PC-3 (cell line): ENCODE measurements around the gene POLRMT. TPM values are rescaled to one million over a fixed set of nuclear protein-coding genes. Genes with fewer than 3 reads are reported as not detected.

Source experiments
- ATAC-seq: fragments of 200-7000 bp; cut with Tn5 transposase; 2 replicates; pipeline ENCODE4 v1.9.1; 2020; ENCODE audit warnings: mild to moderate bottlenecking, moderate library complexity
- BruUV-seq: library from RNA; stranded (reverse); fragments of 400-500 nt; replicated peaks from 2 replicates; lab custom pipeline; 2021; lab: Mats Ljungman, UMichigan
- CTCF ChIA-PET: fragments of 300-600 bp; sonication (Branson Sonifier 250); formaldehyde crosslinking; loops from one replicate; lab custom pipeline; 2022; ENCODE audit warnings: antibody characterized with exemption; lab: Charles Lee
- POLR2A ChIA-PET: fragments of 300-600 bp; sonication (Branson Sonifier 250); formaldehyde crosslinking; loops from one replicate; lab custom pipeline; 2022; ENCODE audit warnings: antibody characterized with exemption; ENCODE audit not compliant: unreplicated experiment; lab: Charles Lee
- DNase-seq: peaks from one replicate; pipeline ENCODE4 v3.0.0-alpha.2; 2015
- H2AFZ ChIP-seq: fragments of 300-600 bp; sonication (generic); 2 replicates; pipeline ENCODE4 v1.6.0; 2016; ENCODE audit warnings: antibody characterized with exemption, low read length
- H3F3A ChIP-seq: fragments of 300-600 bp; sonication (generic); one replicate; pipeline ENCODE4 v1.6.0; 2017; ENCODE audit warnings: antibody characterized with exemption, low read length, control low read depth, mild to moderate bottlenecking; ENCODE audit not compliant: unreplicated experiment
- H3K27ac ChIP-seq: fragments of 300-600 bp; sonication (generic); 2 replicates; pipeline ENCODE4 v1.5.1; 2016; ENCODE audit warnings: mild to moderate bottlenecking, low read length
- H3K27me3 ChIP-seq: fragments of 300-600 bp; sonication (generic); 2 replicates; pipeline ENCODE4 v1.6.1; 2016; ENCODE audit warnings: low read length, mixed read lengths
- H3K36me3 ChIP-seq: fragments of 300-600 bp; sonication (generic); 2 replicates; pipeline ENCODE4 v1.6.1; 2016; ENCODE audit warnings: low read depth, mixed run types, low read length, mixed read lengths
- H3K4me1 ChIP-seq: fragments of 300-600 bp; sonication (generic); 2 replicates; pipeline ENCODE4 v1.5.1; 2016; ENCODE audit warnings: low read length; ENCODE audit not compliant: insufficient read depth
- H3K4me2 ChIP-seq: fragments of 300-600 bp; sonication (generic); 2 replicates; pipeline ENCODE4 v1.6.0; 2016; ENCODE audit warnings: low read length
- H3K4me3 ChIP-seq: fragments of 300-600 bp; sonication (generic); 2 replicates; pipeline ENCODE4 v1.5.1; 2016; ENCODE audit warnings: mild to moderate bottlenecking, low read length, mixed read lengths
- H3K79me2 ChIP-seq: fragments of 300-600 bp; sonication (generic); 2 replicates; pipeline ENCODE4 v1.6.1; 2017; ENCODE audit warnings: low read length, mixed read lengths
- H3K9ac ChIP-seq: fragments of 300-600 bp; sonication (generic); 2 replicates; pipeline ENCODE4 v1.6.0; 2016; ENCODE audit warnings: mild to moderate bottlenecking, low read length
- H3K9me2 ChIP-seq: fragments of 300-600 bp; sonication (generic); replicated peaks from 2 replicates; pipeline ENCODE4 v1.6.1; 2016; ENCODE audit warnings: mixed run types, low read length, mixed read lengths
- H3K9me3 ChIP-seq: fragments of 300-600 bp; sonication (generic); 2 replicates; pipeline ENCODE4 v1.6.1; 2016; ENCODE audit warnings: low read length, mixed read lengths
- H4K20me1 ChIP-seq: fragments of 300-600 bp; sonication (generic); 2 replicates; pipeline ENCODE4 v1.6.1; 2016; ENCODE audit warnings: low read length, mixed read lengths
- EZH2 ChIP-seq: fragments of 300-600 bp; sonication (generic); IDR thresholded peaks from one replicate; pipeline ENCODE4 v1.6.1; 2017; ENCODE audit warnings: antibody characterized with exemption, mild to moderate bottlenecking, low read length; ENCODE audit not compliant: unreplicated experiment
- EZH2phosphoT487 ChIP-seq: fragments of 300-600 bp; sonication (generic); IDR thresholded peaks from 2 replicates; pipeline ENCODE4 v1.6.1; 2018; ENCODE audit warnings: mild to moderate bottlenecking, antibody characterized with exemption, low read length, borderline replicate concordance
- intact Hi-C: fragments of 100-400 bp; cut with micrococcal nuclease; formaldehyde crosslinking; loops from 2 replicates; pipeline ENCODE4 v1.9.0; 2023
- total RNA-seq: library from RNA; depleted of rRNA; stranded (reverse); fragments of >200 nt; gene quantifications from 2 replicates; pipeline ENCODE4 v1.2.3, GENCODE V29; 2014
- TF ChIP-seq, protein P1 (sequence below): fragments of 300-600 bp; sonication (generic); conservative IDR thresholded peaks from 2 replicates; pipeline ENCODE4 v1.5.1; 2017; ENCODE audit warnings: antibody characterized with exemption, low read depth, mild to moderate bottlenecking, low read length

Gene POLRMT
- total RNA-seq, 1 experiment from 2014 or later, result 60.5 TPM

DNA sequence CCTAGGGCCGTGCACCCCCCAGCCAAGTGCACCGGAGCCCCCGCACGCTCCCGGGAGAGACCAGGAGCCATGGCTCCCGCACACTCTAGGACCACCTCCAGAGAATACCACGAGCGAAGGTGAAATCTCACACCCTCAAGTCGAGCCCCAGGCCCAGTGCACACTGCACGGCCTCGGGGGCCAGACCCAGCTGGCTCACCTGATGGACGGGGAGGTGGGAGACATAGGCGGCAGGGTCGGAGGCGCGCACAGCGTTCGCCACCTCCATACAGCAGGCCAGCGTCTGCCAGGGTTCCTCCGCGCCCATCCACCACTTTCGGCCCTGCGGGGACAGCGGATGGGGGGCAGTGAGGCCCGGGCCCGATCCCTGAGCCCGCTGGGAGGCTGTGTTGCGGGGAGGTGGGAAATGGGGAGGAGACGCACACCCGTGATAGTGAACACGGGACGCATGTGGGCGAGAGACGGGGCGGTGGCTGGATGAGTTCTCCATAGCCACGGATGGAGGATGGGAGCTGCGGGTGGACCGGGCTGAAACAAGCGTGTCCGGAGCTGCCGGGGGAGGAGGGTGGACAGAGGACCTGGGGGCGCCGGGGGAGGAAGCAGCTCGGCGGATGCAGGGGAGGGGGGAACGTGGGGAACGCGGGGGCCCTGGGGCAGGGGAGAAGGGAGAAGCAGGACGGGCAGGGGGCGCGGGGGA lies 13.0 kb downstream of the POLRMT start:
- POLR2A ChIA-PET, result no interaction called here
- H3K36me3 ChIP-seq, result no peaks in the 10 kb centered on the region

DNA sequence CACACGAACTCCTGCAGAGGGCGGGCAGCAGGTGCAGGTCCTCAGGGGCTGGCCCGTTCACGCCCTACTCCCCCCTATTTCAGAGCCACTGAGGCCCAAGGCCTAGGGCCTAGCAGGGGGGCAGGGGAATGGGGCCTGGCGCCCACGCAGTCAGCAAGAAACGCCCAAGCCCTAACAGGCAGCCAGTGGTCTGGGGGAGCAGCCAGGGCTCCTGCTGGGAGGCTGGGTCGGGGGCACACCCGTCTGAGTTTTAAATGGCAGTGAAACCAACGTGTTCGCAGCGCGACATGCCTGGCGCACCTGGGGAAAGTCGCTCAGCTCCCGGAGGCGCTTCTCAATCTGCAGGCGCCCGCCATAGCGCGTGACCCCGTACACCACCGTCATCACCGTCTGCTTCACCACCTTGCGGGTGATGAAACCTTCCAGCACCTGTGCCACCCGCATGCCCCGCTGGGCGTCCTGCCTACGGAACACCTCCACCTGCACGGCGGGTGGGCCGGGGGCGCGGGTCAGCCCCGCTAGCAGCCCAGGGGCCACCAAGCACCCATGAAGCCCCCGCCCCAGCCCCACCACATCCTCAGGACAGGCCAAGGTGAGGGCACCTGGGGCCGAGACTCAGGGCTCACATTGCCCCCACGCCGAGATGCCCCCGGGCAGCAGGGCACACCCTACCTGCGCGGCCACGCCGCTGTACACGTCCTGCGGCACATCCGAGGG lies 13.9 kb downstream of the POLRMT start:
- ChIA-PET POLR2A (no interaction called here), CTCF (no interaction called here)
- intact Hi-C loops, result no loop called here
- Histone ChIP-seq H3K4me3 (no peak overlapping the region), H3K27ac (no peak overlapping the region), H4K20me1 (no peaks in the 10 kb centered on the region), H3K79me2 (no peaks in the 10 kb centered on the region), H3K9me3 (no peaks in the 10 kb centered on the region), H3F3A (no peaks in the 10 kb centered on the region), H3K4me1 (no peaks in the 10 kb centered on the region), H3K9ac (no peak overlapping the region), H3K4me2 (no peak overlapping the region), H2AFZ (no peak overlapping the region), H3K9me2 (no peaks in the 10 kb centered on the region), H3K36me3 (no peaks in the 10 kb centered on the region), H3K27me3 (no peaks in the 10 kb centered on the region)
- ATAC-seq (no peak), DNase-seq (no peak)
- BruUV-seq, result no TSS peak
- TF ChIP-seq, protein P1, sequence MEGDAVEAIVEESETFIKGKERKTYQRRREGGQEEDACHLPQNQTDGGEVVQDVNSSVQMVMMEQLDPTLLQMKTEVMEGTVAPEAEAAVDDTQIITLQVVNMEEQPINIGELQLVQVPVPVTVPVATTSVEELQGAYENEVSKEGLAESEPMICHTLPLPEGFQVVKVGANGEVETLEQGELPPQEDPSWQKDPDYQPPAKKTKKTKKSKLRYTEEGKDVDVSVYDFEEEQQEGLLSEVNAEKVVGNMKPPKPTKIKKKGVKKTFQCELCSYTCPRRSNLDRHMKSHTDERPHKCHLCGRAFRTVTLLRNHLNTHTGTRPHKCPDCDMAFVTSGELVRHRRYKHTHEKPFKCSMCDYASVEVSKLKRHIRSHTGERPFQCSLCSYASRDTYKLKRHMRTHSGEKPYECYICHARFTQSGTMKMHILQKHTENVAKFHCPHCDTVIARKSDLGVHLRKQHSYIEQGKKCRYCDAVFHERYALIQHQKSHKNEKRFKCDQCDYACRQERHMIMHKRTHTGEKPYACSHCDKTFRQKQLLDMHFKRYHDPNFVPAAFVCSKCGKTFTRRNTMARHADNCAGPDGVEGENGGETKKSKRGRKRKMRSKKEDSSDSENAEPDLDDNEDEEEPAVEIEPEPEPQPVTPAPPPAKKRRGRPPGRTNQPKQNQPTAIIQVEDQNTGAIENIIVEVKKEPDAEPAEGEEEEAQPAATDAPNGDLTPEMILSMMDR, result no peak
- TF ChIP-seq EZH2phosphoT487 (no peak), EZH2 (no peak)

More for the DNA sequence above, 13.0 kb downstream of the POLRMT start:
- H3K9me3 ChIP-seq, result no peaks in the 10 kb centered on the region
- TF ChIP-seq EZH2phosphoT487 (no peak), EZH2 (no peak)
- TF ChIP-seq, protein P1, result no peak
- no peak overlapping the region for H3K4me2 ChIP-seq
- BruUV-seq, result no TSS peak
- H3K79me2 ChIP-seq, result no peaks in the 10 kb centered on the region
- H2AFZ ChIP-seq, result no peak overlapping the region
- no peak overlapping the region for H3K4me3 ChIP-seq
- H3F3A ChIP-seq, result no peaks in the 10 kb centered on the region
- no peak for ATAC-seq
- DNase-seq, result no peak
- H4K20me1 ChIP-seq, result no peaks in the 10 kb centered on the region
- intact Hi-C loops, result no loop called here
- no peaks in the 10 kb centered on the region for H3K27me3 ChIP-seq
- no peak overlapping the region for H3K9ac ChIP-seq
- CTCF ChIA-PET, result no interaction called here
- H3K27ac ChIP-seq, result no peak overlapping the region
- H3K4me1 ChIP-seq, result no peaks in the 10 kb centered on the region
- H3K9me2 ChIP-seq, result no peaks in the 10 kb centered on the region
